HTR-8/SVneo (cell line): ENCODE results near the gene SURF4.

Source experiments
- DNase-seq: peaks from one replicate; pipeline ENCODE4 v3.0.0; 2011; ENCODE audit warnings: low spot score, mixed read lengths; ENCODE audit not compliant: insufficient read length
- FAIRE-seq: peaks from 2 replicates; lab custom pipeline; 2011; peaks lifted over from hg19 to GRCh38; lab: Jason Lieb, UNC

Gene SURF4

GRCh38 chr9:133375724-133376654 is at the start of gene SURF4, which contains the start of gene STKLD1:
SURF4 (minus strand) TSS chr9:133376060; CDS start chr9:133375969, 91 bp downstream.
STKLD1 (plus strand) TSS chr9:133376366; CDS start chr9:133376474, 108 bp downstream.
- peak; percentile 16 for FAIRE-seq
- DNase-seq, result peak; percentile 91

DNA sequence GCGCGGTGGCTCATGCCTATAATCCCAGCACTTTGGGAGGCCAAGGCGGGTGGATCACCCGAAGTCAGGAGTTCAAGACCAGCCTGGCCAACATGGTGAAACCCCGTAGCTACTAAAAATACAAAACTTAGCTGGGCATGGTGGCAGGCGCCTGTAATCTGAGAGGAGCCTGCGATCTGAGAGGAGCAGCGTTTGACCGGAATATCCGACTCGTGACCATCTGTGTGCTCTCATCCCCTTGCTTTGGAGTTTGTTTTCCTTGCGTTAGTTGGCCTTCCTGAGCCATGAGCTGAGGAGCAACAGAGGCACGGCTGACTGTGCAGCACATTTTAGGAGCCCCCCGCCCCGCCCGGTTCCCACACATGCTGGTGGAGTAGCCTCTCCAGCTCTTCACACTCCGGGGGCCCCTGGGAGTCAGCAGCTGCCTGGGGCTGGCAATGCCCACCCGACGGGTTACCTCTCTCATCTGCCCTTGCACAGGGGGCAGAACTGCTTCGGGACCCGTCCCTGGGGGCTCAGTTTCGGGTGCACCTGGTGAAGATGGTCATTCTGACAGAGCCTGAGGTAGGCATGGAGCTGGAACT is 49.3 kb upstream of the SURF4 start:
- no peak for DNase-seq
- FAIRE-seq, result no peak

DNA sequence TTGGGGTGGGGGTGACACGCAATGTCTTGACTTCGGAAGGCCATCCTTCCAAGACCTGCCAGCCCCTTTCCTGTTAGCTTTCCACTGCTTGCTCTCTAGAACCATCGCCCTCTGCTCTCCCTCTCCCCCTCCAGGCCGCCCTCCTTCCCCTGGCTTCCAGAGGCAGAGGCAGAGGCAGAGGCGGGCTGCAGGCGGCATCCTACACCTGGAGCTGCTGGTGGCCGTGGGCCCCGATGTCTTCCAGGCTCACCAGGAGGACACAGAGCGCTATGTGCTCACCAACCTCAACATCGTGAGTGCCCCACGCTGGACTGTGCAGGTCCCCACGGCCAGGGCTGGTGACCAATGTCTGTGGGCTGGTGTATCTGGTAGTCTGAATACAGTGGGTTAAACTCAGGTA is 48.3 kb upstream of the SURF4 start:
- FAIRE-seq, result no peak
- DNase-seq, result no peak

- DNase-seq (no peak), FAIRE-seq (no peak)
These were observed 47.4 kb upstream of the SURF4 start for GRCh38 chr9:133423216-133423615.

- FAIRE-seq (no peak), DNase-seq (no peak)
These were observed 46.0 kb upstream of the SURF4 start, which contains the start of gene ADAMTS13 for GRCh38 chr9:133421615-133422542. ADAMTS13 (plus strand) TSS chr9:133422367; CDS start chr9:133422444, 77 bp downstream.

GRCh38 chr9:133420392-133420827 is 44.5 kb upstream of the SURF4 start:
- FAIRE-seq (no peak), DNase-seq (no peak)

DNA sequence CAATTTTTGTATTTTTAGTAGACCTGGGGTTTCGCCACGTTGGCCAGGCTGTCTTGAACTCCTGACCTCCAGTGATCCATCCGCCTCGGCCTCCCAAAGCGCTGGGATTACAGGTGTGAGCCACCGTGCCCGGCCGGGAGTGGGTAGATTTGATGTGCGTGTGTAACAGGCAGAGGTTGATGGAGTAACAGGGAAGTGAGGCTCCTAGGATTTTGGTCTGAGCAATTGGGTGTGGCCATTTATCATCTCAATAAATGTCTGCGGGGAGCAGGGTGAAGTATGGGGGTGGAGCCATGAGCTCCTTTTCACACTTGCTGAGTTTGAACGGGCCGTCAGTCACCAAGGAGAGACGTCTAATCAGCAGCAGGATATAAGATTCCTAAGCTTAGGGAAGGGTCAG is 43.1 kb upstream of the SURF4 start:
- no peak for DNase-seq
- FAIRE-seq, result no peak

GRCh38 chr9:133417541-133418461 is 41.9 kb upstream of the SURF4 start, which contains the start of gene REXO4:
REXO4 (minus strand) TSS chr9:133418010; CDS start chr9:133417844, 166 bp downstream.
- DNase-seq (peak; percentile 84), FAIRE-seq (no peak)

- DNase-seq (no peak), FAIRE-seq (no peak)
These were observed 39.3 kb upstream of the SURF4 start for GRCh38 chr9:133415170-133415569.

DNA sequence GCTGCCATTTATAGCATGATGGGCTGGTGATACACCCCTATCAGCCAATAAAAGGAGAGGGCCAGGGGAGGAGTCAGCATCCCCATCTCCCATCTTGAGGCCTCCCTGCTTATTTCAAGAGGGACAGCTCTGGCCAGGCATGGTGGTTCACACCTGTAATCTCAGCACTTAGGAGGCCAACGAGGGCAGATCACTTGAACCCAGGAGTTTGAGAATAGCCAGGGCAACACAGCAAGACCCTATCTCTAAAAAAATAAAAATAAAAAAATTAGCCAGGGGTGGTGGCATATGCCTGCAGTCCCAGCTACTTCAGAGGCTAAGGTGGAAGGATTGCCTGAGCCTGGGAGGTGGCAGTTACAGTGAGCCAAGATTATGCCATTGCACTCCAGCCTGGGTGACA is 32.2 kb upstream of the SURF4 start:
- DNase-seq, result no peak
- no peak for FAIRE-seq

- DNase-seq, result peak; percentile 62
These were observed 30.8 kb upstream of the SURF4 start for GRCh38 chr9:133406480-133407307.

DNA sequence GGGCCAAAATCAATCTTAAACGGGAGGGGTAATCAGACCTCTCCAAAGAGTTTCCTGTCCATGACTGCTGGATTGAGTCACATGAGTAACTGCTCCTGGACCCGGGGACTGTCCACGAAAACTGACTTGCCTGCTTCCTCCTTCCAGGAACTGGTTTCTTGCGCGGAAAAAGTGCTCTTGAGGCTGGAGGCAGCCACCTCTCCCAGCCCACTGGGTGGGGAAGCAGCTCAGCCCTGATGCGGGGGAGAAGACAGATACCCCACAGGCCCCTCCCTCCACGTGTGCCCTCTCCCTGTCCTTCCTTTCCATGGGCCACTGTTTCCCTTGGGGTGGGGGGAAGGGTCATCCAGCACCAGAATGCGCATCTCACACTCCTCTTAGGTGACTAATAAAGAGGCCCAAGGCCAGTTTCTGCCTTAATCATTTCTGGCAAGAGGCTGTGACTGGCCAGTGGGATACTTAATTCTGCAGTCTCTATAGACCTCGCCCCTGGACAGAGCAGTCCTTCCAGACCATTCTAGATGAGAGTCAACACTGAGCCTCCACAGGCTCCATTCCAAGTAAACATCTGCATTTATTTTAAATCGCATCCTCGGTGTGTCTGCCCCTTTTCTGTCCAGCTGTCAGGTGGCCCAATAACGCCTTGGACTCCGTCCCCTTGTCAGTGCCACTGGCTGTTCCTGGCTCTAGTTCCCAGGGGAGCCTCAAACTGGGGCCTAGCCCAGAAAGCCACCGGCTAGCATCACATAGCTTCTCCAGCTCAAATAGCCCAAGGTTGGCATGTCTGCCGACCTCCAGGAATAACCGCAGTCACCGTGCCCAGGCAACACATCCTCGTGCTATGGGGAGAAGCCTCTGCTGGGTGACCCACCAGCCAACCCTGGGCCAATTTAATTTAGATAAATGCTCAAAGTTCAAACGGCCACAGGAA is 29.9 kb upstream of the SURF4 start:
- no peak for DNase-seq
- FAIRE-seq, result no peak

More at GRCh38 chr9:133406480-133407307, 30.8 kb upstream of the SURF4 start:
- peak; percentile 58 for FAIRE-seq

GRCh38 chr9:133404454-133405002 is 28.7 kb upstream of the SURF4 start:
- FAIRE-seq (no peak), DNase-seq (no peak)

DNA sequence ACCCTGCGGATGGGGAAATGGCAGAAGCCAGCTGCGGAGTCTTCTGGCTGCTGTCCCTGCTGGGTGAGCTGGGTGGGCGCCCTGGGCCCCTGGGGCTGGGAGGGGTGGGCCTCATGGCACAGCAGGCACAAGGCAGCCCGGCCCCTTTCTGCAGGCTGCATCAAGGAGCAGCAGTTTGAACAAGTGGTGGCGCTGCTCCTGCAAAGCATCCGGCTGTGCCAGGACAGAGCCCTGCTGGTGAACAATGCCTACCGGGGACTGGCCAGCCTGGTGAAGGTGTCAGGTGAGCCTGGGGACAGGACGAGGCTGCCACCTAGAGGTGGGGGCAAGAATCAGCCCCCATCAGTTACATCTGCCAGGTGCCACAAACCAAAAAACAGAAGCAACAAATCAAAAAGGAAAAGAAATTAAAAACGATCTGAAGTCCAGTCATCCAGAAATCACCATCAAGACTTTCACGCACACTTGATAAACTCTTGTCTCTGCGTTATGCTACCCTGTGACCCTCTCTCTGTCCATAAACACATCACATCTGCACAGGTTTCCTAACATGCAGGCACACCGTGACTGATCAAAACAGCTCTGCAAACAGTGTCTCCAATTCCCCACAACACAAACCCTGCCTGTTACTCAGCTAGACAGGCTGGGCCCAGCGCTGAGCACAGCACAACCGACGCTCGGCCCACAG is 28.1 kb upstream of the SURF4 start:
- peak; percentile 23 for DNase-seq
- FAIRE-seq, result no peak

- FAIRE-seq (no peak), DNase-seq (no peak)
These were observed 26.8 kb upstream of the SURF4 start for GRCh38 chr9:133402689-133403088.

DNA sequence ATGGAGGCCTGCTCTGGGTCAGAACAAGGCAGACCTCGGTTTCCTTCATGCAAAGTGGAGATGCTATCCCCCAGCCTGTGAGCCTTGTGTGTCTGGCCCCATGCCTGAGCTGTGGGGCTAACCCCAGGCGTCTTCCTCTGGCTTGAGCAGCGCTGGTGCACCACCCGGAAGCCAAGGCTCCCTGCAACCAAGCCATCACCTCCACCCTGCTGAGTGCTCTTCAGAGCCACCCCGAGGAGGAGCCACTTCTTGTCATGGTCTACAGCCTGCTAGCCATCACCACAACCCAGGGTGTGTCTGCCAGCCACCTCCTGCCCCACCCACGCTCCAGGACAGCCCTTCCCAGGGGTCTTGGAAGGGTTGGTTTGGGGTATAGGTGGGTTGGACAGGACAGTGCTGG is 25.7 kb upstream of the SURF4 start:
- FAIRE-seq (no peak), DNase-seq (no peak)
